ENCODE measurements around the gene SCN7A.
"Not testable (repeated sequence)": the region's sequence is repeated elsewhere in the genome, so short reads cannot be mapped to it uniquely, and the experiment has no call there.

The SCN7A gene

DNA sequence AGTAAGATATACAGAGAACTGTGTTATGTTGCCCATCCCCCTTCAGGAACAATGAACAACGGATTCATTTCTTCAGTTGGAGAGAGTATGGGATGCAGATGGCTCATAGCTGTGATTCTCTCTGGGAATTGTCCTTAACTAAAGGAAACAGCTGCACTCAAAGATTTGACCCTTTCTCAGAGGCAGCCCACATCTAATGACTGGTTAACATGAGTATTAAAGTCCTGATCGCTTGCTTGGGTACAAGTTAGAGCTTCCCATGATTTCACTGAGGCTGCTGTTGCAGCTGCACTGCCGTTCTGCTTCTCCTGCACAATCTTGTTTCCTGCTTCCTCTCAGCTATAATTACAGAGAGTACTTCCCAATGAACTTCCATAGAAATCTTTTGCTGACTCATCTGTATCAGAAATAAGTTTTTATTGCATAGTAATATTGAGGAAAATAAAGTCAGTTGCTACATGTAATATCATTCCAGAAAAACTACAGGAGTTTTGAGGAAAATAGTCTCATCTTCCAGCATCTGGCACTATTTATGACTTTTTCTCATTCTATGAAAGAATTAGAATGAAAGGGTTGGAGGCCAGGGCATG is 105.5 kb downstream of the SCN7A start:
- no peak for DNase-seq

DNA sequence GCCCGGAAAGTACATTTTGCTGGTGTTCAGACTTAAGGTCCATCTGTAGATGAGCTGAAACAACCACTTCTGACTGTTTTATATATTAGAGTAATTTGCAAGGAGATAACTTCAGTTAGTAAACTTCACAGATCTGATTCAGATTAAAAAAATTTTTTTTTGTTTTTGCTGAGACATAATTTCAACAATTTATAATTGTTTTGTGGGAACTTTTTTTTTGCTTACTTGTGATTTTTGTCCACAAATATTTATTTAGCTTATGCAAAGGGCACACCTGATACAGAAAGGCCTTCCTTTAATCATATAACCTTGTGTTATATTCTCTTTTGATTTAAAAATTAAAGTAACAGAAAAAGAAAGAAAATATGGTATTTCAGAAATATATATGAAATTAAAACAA is 108.7 kb downstream of the SCN7A start:
- no peak for DNase-seq

DNA sequence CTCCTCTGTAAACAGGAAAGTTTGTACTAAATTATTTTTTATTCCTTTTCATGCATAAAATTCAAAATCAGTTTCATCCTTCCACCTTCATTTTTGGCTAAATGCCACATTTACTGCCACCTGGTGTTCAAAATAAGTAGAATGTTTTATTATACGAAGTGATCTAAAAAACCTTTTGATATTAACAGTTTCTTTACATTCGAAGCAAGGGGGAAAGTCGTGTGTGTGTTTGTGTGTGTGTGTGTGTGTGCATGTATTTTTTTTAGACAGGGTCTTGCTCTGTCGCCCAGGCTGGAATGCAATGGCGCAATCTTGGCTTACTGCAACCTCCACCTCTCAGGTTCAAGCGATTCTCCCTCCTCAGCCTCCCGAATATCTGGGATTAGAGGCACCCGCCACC is 109.3 kb downstream of the SCN7A start:
- no peak for DNase-seq

DNA sequence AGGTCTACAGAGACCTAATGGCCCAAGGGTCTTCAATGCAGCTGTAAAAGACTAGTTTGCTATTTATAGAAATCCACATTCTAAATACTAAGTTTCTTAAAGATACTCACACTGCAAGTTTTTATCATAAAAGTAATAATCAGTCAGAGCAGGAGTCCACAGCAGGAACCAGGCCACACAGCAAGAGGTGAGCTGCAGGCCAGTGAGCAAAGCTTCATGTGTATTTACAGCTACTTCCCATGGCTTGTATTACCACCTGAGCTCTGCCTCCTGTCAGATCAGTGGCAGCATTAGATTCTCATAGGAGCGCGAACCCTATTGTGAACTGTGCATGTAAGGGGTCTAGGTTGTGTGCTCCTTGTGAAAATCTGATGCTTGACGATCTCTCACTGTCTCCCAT is 111.6 kb downstream of the SCN7A start:
- no peak for DNase-seq

DNA sequence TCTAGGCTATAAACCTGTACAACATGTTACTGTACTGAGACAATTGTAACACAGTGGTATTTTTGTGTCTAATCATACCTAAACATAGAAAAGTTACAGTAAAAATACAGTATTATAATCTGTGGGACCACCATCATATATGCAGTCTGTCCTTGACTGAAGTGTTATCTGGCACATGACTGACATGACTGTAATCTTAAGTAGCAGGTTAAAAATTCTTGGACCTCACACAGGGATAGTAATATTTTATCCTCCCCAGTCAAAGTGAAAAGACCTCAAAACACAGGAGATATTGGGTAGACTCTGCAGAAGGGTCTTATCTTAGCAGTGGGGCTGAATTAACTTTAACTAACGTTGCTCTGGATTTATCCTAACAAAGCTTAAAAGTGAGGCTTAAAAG is 113.4 kb downstream of the SCN7A start:
- DNase-seq, result no peak

DNA sequence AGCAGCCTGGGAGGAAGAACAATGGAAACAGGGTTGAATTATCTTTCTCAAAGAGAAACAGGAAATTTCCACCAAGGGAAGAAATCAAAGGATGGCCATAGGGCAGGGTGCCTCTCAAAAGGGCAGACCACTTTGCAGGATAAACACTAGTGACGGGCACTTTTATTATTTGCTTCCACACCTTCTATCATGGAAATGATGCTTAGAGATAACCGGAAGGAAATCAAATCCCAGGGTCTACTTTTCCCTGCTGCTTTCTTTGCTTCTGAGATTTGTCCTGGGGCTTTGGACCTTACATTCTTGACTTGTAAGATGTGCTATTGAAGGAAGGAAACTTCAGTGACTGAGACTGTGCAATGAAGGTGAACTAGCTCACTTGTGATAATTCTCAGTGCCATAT is 117.2 kb downstream of the SCN7A start:
- no peak for DNase-seq

DNA sequence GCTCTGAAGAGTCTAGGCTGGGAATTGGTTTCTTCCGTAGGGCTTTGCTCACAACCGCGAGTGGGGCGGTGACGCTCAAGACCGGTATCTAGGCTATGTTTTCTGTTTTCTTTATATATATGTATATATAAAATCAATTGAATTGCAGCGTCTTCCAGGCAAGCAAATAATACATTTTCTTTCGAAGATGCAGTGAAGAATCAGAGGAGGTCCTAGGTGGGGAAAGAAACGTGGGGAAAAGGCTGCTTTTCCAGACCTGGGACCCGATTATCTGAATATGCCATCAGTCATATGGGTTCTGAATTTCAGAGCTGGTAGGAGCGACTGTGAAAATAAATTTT is 117.6 kb downstream of the SCN7A start:
- no peak for DNase-seq

DNA sequence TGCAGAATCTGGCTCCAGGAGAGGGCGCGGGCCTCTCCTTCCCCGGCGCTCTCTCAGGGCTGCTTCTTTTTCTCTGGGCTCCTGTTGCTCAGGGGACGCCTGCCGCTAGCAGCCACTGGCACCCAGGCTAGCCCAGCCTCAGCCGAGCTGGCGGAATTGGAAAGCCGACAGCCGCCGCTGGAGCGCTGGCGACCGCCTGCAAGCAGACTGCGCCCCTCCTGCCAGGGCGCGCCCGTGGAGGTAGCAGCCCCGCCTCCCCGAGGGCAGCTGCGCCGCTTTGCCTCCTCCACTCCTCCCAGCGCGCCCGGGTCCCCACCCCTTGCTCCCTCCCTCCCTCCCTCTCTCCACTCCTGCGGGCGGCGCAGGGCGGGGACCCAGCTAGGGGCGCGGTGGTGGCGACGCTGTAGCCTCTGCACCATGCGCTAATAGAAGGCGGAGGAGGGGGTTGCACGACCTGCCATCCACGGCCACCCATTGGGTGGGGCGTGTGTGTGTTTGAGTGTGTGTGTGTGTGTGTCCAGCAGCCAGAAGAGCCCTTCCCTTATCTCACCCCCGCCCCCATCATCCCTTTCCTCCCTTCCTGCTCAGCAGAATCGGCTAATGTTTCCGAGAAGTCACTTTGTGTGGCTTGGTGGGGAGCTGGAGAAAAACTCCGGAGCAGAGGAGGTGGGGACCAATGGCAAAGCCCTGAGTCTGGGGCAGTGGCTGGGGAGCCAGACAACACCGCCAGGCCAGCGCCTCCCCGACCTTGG is 118.1 kb downstream of the SCN7A start, which contains the start of gene SCN9A:
SCN9A (minus strand) TSS at position 209 of the 752 bp plus-strand sequence. CDS start 64,188 bp downstream, outside the sequence.
- no peak for DNase-seq

DNA sequence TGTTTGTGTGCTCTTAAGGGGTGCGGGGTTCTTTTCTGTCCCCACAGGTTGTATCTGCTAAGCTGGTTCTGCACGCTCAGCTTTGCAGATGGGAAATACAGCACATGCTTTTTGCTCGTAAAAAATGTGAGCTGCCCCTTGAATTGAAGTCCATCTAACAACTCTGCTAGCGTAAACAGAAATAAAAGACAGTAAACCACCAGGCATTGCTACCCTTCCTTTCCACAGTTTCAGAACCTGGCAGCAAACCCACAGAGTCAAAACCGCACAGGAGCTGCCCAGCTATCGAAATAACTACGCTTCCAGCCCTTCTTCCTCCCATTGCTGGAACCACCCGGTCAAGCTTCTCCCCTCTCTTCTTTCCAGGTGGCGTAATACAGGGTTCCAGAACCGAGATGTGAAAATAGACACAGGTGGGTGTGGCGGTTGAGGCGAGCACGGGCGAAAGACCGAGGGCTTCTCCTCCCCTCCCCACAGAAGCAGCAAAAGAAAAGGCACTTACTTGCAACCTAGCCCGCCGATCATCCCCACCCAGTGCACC is 118.8 kb downstream of the SCN7A start:
- no peak for DNase-seq

DNA sequence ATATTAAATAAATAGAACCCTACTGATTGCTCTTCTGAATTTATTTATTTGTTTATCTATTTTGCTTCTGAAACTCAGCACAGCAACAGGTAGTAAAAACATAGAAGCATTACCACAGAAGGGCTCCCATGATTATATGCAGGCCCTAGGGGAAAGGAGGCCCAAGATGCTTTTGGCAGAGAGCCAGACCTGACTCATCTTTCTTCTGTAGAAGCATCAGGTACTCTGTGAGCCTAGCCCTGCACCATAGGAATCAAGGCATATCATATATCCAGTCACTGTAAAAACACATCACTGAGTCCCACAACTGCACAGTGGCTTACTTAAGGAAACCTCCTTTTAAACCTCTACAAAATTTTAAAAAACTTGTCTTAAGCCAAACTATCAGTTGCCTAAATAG is 120.1 kb downstream of the SCN7A start:
- DNase-seq, result no peak

DNA sequence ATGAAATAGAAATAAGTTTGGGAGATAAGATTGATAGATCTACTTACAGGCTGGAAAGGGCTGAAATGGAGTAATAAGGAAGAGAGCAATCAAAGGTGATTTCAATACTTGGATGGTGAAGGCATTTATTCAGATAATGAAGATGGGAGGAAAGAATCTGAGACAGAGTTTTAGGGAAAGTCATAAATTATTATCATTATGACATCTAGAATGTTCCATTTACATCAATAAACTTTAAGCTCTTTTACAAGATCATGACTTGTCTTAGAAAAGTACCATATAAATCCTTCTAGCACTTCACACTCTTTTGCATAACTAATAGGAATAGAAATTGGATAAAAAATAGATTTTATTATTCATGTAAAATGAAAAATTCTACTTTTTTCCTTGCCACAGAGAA is 120.5 kb downstream of the SCN7A start:
- DNase-seq, result no peak

DNA sequence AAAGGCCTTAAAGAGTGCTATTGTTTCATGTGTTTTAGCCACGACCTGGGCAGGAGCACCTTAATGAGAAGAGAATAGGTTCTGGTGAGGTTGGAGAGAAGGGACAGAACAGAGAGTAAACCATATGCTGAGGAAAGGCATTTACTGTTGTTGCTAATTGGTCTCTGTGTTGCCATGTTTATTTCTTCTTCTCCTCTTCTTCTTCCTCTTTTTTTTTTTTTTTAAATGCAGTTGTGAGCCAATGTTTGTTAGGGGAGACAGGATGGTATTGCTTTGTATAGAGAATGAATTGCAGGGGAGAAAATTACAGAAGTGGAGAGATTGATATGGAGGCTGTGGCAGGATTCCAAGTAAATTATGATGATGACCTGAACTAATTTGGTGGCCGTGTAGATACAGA is 120.9 kb downstream of the SCN7A start:
- no peak for DNase-seq

DNA sequence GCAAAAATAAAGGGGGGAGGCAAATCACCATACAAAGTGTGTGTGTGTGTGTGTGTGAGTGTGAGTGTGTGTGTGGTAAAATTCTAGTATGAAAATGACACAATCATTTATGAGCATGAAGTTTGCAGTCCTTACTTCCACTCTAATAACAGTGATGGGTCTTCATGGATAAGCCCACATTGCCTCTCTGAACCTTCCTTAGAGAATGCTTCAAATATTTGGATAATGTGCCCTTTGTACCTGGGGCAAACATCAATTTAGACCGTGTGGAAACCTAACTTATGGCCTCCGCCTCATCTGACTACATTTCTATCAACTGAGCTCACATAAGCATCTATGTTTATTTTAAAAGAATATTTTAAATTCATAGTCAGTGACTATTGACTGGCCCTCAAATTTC is 122.0 kb downstream of the SCN7A start:
- no peak for DNase-seq

DNA sequence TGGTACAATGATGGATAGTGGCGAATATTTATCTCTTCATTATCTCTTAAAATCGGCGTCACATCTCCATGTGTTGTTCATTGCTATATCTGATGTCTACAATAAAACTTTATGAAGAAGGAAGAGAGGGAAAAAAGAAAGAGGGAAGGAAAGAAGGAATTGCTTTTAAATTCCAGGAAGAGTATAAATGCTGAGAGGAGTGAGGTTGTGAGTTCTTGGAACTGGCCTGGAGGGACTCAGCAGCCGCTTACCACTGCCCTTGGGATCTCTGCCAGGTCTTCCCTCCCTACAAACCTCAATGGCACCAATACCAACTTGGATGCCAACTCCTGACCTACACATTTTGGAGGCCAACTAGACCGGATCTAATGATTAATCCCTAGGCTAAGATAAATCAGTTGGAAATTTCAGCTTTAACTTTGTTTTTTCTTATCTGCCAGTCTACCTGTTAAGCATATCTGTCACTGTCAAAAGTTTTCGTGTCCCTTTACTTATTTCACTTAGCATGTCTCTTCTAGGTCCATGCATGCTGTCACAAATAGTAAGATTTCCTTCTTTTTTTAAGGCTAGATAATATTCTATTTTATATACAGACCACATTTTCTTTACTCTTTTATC is 128.1 kb downstream of the SCN7A start:
- DNase-seq, result no peak

DNA sequence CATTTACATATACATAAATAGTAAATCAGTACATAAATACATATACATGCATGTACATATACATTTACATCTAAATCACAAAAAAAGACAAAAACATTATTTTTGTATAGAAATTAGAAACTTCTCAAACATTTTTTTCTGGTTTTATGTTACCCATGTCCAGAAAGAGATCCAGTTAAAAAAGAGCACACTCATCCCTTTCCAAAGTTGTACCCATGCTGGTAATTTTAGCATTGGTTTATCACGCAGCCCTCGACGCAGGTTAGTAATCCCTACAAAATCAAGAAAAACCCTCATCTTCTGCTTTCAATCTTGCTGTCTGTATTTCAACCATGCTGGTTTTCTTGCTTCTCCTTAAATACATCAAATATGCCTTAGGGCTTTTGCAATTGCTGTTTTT is 128.8 kb downstream of the SCN7A start:
- DNase-seq, result no peak

DNA sequence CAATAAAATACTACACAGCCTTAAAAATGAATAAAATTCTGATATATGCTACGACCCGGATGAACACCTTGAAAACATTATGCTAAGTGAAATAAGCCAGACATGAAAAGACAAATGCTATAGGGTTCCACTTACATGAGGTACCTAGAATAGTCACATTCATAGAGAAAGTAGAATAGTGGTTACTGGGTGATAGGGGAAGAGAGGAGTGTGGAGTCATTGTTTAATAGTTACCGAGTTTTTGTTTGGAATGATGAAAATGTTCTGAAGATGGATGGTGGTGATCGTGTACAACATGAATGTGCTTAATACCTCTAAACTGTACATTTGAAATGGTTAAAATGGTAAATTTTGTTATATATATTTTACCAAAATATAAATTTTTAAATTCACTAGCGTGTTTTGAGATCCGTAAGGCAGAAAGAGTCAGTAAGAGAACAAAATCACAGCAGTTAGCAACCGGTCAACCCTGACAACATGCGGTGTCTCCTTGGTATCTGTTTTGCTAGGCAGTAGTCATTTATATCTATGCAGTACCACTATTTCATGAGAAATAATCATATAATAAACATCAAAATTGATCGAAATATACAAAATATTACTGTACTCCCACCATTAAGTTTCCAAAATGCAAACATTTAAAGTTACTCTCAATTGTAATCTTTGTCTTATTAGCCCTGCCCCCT is 129.4 kb downstream of the SCN7A start:
- no peak for DNase-seq

DNA sequence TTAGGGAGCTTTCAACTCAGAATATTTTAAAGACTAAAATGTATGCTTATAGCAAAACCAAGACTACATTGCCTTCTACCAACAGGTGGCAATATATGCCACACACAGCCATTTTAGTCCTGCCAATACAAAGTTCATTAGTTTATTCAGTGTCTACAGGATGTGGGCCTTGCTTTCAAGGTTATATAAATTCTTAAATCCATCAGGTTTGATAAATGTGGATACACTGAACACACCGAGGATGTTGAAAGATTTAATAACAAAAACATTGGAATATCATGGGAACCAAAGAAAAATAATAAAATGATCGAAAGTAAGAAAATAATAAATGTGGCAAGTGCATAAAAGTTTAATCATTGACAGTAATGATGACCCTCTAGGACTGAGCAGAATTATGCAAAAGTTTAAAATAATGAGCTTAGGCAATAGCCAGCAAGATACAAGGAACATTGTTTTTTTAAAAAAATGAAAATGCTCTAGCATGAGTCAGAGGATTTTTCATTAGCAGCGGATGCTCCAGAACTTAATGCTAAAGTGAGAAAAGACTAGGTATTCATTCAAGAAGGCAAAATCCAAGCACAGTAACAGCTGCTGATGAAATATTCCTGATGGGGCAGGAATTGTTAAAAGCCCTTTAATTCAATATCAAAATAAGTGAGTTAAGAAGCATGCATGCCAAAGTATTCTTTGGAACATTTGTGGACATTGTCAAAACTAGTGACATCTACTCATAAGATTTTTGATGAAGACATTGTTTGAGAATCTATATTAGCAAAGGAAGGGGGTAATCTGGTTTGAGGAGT is 132.5 kb downstream of the SCN7A start:
- no peak for DNase-seq

DNA sequence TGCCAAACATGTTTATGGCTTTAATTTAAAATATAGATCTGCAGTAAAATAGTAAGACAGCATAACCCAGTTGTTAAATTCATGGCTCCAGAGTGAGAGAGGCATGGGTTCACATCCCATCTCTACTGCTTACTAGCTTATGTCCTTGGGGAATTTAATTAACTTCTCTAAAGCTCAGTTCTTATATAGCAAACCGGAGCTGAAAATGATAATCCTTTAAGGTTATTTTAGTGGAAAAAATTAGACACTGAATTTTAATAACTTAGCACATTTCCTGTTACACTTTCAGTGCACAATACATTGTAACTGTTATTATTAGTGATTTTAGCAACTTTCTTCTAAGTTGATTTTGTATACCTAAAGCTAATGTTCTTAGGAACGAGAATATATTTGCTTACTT is 133.1 kb downstream of the SCN7A start:
- DNase-seq, result no peak

DNA sequence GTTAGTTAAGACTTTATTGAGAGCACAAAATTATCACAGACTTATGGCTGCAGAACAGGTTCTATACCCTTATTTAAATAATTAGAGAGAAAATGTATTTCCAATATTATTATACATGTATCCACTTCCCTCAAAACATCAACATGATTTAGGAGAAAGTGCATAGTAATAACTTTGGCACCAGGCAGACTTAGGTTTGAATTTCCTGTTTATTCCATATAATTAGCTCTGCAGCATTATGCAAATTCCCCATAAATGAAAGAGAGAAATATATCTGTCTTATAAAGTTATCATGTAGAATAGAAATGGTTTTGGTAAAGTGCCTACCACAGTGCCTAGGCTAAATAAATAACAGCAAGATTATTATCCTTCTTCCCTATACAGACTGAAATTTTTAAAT is 133.6 kb downstream of the SCN7A start:
- no peak for DNase-seq

DNA sequence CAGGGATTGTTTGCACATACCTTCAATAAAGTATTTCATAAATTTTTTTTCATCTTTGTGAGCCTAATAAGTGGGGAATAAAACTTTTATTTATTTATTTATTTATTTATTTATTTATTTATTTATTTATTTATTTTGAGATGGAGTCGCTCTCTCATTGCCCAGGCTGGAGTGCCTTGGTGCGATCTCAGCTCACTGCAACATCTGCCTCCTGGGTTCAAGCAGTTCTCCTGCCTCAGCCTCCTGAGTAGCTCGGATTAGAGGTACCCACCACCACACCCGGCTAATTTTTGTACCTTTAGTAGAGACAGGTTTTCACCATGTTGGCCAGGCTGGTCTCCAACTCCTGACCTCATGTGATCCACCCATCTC is 136.1 kb downstream of the SCN7A start:
- DNase-seq, result not testable (repeated sequence)

DNA sequence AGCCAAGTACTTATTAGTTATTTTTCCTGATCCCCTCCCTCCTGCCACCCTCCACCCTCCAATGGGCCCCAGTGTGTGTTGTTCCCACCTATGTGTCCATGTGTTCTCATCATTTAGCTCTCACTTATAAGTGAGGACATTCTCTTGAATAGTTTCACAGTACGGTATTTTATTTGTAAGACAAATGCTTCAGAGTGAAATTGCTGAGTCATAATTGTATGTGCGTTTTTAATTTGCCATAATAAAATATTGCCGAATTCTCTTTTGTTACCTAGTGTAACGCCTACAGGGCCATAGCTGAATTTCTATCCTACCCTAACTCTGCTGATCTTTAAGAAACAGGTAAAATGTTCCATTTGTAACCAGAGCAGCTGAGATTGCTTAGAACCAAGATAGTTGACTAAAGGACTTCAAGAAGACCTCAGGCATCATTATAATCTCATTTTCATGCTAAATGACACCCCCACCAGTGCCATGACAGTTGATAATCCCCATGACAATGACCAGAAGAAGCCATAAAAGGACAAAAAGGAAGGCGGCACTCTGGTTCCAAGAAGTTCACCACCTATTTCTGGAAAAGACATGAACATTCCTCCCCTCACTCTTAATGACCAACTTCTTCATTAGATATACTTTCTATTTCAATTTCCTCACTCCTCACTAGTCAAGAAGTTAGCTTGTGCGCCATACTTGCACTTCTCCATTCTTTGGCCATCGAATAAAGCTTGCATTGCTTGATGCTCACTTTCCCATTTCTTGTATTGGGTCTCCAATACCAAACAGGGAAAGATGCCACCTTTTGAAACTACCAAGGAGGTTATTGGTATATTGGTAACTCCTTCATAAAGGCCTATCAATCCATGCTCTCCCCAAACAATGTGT is 136.7 kb downstream of the SCN7A start:
- DNase-seq, result no peak

Data from activated T-cell treated with anti-CD3 and anti-CD28 coated beads for 4 hours (primary cell).